ENCODE data around the gene IQGAP3.

IQGAP3 gene

DNA sequence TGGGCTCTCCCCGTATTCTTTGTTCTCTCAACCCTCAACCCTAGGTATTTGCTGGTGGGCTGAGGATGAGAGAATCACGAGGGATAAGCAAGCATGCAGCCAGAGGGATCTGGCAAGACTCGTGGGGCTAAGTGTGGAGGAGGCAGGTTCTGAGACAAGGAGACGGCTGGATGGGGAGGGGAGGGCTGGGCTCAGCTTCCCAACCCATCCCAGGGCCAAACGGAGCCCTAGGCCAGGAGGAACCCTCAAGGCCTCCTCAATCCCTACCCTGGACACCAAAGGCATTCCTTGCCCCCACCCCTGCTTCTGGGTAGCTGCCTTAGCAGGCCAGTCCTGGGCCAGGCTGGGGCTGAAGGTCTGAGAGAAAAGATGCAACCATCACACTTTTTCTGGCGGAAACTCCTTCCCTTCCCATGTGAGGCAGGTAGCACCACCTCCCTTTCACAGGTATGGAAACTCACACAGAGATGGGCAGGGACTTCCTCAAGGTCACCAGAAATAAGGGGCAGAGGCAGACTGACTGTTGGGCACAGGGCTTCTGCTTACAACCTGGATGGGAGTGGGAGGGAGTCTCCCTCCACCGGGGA, 78.0 kb downstream of the IQGAP3 start:
- FAIRE-seq, result no peak

DNA sequence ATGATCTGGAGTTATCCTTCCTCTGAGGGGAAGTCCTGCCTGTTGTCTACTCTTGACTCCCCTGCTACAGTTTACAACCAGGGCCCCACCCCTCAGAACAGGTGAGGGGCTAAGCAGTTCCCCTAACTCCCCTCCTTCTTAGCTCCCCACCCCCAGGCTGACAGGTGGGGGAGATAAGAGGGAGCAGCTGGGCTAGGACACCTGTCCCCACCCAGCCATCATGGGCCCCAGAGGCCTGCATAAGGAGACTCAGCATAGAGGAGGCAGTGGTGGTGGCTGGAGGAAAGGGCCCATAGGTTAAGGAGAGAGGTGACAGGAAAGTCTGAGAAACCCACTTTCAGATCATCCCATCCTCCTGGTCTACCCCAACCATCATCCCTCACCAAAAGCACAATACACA, 78.6 kb downstream of the IQGAP3 start:
- FAIRE-seq, result no peak

DNA sequence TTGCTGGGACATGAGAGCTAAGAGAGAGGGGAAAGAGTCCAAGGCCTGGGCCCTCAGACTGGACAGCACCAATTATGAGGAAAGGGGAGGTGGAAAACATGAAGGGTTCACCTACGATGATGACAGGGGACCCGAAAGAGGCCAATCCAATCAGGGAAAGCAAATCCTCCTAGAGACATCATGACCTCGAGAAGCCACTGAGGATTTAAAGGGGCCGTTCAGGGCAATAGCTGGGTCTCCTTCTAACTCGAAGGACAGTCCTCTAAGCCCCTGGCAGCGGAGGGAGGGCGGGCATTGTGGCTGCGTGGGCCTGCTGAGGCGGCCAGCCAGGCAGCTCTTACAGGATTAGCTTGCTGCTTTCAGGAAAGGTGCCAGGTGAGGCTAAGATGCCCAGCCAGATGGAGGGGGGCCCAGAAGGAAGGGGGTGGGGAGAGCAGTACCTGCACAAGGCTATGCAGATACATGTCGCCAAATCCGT, 79.2 kb downstream of the IQGAP3 start:
- FAIRE-seq, result no peak

DNA sequence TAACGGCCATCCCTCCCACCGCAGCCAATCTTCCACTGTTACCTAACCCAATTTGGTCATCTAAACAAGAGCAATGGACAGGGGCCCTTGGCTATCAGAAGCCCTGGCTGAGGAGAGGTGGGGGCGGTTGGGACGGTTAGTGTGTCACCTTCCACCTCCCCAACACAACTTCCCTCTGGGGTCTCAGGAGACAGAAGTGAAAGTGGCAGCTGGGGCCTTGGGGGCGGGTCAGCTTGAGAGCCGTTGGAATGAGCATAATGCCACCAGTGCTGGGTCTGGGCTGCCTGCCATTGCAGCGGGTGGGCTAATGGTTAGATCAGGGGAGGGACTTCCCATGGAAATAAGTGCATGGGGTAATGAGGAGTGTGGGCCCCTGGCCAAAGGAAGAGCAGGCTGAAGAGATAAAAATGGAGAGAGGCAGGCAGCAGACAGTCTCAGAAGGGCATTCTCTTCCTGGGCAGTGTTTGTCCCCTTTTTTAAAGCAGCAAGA, 79.7 kb downstream of the IQGAP3 start:
- FAIRE-seq, result no peak

DNA sequence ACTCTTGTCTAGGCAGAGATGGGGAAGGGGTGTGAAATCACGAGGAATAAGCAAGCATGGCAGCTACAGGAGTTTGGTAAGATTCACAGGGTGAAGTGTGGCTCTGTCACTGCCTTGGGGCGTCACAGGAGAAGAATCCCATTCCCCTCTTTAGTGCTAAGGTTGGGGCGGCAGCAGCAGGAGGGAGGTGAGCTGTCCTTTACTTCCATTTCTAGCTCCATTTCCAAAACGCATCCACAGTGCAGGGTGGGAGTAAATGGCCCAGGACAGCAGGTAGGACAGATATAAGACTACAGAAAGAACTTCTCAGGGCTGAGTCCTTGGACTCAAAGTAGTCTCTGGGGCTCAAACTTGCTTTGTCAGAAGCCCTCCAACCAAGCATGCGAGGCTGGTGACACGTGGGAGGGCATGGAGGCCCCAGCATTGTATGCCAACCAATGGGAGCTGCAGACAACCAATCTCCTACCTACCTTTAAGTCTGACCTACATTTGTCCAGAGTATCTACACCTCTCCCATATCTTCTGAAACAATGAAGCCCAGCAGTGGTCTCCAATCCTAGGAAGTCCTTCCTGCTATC, 80.3 kb downstream of the IQGAP3 start:
- FAIRE-seq, result no peak

DNA sequence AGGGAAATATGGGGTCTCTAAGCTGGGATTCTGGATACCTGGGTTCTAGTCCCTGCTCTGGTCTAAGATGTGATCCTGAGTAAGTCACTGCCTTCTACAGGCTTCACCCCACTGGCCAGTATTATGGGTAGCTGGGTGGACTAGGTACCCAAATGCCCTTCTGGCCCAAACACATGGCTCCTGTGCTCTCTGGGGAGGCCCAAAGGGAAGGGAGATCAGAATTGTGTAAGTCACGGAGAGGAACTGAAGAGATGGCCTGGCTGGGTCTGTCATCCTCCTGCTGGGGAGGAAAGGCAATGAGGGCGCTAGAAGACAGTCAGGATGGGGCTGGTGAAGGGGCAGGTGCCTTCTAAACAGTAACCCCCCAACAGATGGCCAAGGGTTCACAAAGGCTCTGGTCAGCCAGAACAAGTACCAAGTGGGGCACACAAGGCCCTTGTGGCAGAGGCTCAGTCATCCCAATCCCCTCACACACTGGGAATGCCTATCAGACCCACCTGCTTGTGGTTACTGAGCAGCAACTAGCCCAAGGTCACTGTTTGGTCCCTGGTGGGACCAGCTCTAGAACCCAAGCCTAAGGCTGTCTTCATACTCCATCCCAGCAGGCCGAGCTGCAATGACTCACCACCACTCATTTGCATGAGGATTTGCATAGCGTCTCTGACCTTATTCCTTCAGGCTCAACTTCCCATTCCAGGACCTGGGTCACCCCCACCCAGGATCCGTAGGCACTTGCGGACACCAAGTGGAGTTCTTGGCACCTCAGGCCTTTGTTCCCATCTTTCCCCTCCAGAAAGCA, 81.0 kb downstream of the IQGAP3 start:
- no peak for FAIRE-seq

DNA sequence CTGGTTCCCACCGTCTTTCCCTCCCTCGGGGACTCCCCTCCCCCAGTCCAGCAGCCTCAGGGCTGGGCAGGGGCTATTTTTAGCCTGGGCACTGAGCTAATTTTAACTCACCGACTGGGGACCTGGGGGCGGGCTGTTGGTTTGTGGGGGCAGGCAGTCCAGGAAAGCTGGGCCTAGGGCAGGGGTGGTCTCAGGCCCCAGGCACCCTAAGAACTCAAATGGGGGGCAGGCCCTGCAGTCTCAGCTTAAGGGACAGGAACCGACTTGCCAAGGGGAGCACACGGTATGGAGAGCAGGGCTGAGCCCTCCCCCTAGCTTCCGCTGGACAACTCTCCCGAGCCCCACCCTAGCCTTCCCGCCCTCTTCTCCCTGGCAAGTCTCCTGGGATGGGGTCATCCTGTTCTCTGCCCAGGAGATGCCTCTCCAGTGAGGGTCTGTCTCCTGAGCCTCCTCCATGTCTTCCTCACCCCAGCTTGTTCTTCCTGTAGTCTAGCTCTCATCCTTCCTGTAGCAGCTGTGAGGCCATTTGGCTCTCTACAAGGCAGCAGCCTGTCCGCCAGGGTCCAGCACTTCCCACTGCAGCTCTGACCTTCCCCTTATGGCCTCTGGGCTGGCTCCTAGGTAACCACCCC, 81.8 kb downstream of the IQGAP3 start:
- FAIRE-seq, result no peak

DNA sequence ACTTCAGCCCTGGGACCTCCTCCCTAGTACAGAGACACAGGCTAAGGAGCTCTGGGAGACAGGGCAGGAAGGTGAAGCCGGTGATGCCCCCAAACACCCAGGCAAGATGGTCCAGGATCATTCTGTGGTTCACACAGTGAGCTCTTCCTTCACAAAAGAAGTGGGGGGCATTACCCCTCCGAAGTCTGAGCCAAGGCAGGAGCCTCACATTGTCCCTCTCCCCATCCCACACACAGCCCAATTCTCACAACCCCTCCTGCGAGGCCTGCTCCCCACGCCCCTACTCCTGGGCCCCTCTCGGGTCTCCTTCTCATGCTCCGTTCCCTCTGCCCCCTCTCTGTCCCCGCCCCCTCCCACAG, 82.5 kb downstream of the IQGAP3 start:
- FAIRE-seq, result no peak

DNA sequence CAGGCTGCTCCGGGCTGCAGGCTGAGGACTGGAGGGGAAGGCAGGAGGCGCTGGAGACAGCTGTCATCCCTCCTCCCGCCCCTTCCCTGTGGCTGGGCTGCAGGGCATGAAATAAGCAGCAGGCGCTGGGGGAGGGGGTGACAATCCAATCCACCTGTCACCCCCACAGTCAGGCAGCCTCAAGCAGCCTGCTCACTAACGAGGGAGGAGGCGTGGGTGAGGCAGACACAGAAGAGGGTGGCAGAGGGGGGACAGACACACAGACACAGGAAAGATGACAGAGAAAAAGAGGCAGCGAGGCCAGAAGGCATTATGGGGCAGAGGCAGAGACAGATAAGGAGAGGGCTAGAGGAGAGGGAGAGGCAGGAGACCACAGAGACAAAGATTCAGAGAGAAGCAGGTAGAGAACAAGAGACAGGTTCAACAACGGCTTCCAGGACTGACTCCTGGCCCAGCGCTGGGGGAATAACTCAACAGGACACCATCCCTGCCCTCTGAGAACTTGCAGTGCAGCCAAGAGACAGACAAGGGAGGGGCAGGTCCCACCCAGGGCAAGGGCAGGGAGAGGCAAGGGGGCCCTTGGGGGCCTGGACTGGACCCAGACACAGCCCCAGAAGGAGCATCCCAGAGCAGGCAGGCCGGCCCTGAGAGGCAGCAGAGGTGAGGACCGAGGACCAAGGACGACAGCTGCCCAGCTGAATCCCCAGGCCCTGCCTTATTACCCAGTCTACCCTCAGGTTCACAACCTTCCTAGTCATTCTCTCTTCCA, 83.0 kb downstream of the IQGAP3 start:
- no peak for FAIRE-seq

DNA sequence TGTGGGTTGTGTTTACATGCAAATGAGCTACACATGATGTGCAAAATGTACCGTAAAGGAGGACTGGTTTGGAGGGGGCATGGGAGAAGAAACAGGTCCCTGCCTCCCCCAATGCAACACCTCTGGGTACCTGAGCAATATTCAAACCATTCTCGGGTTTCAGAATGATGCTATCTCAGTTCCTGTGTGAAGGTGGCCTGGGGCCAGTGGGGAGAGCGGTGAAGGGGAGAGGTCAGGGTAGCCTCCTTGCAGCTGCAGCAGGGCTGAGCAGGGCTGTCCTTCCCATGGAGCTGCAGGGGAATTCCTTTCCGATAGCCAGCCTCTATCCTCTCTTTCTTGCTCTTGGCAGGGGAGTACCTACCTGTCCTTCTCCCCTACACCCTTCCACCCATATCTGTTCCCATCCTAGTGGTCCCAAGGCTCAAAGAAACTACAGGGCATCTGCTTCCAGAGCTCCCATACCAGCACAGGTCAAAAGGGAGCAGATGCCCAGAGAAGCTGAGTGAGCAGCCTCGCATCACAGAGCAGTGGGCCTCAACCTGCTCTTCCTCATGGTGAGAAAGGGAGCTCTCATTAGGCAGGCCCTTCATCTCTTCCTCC, 83.7 kb downstream of the IQGAP3 start:
- no peak for FAIRE-seq

DNA sequence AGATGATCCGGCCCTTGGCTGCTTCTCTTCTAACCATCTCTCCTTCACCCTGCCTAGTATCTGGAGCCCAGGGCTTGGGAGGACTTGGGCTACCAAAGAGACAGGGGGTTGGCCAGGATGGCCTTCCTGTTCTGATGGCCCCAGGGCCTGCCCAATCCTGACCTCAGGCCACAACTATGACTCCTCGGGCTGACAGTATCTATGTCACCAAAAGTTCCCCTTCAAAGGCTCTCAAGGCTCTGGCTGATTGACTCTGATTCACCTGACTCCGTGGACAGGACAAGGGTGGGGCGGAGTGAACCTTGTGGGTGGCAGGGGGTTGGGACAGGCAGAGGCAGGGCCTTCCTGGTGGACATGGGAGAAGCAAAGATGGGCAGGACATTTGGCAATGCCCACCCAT, 84.5 kb downstream of the IQGAP3 start:
- FAIRE-seq, result no peak

DNA sequence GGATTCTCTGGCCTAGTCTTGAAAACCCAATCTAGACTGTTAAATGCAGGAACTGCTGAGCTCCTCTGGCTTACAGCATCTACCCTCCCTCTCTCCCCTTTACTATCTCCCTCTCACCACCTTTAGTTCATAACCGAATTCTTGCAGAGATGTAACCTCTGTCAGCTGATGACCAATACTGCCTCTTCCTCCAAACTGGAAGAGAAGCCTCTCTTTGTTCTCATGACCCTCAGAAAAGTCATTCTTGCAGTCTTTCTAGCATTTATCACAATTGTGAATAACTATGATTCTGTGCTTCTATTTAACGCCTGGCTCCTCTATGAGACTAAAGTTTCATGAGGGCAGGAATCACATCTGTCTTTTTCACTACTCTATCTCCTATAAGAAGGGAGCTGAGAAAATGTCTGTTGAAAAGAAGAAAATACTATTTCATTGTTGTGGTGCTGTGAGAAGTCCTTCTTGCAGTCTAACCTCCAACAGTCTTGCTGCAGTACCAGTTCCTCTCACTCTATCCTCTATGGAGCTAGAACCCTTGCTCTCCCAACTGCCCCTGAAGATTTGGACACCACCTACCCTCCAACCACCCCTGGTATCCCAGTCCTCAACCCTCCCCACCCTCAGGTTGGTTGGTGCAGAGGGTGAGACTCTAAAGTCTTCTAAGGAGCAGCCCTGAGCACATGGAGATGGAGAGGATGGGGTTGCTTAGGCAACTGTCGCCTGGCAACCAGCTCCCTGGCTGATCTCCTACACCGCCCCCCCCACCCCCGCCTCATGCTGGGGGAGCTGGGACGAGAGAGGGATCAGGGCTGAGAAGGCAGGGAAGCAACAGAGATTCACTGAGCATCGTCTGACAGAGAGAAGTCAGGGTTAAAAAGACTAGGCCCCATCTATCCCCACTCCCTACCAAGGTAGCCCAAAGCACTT, 85.7 kb downstream of the IQGAP3 start:
- no peak for FAIRE-seq

DNA sequence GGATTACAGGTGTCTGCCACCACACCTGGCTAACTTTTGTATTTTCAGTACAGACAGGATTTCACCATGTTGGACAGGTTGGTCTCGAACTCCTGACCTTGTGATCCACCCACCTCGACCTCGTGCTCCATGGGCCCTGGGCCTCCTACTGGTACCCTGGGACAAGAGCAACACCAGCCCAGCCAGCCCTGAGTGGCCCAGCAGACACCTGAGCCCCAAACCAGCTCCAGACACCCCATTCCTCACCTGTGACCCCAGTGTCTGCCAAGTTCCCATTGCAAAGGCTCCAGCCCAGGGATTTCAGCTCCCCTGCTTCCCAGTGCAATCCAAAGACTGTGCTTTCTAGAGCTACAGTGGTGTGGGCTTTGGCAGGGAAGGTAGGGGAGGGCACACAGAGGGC, 86.4 kb downstream of the IQGAP3 start:
- FAIRE-seq, result no peak

DNA sequence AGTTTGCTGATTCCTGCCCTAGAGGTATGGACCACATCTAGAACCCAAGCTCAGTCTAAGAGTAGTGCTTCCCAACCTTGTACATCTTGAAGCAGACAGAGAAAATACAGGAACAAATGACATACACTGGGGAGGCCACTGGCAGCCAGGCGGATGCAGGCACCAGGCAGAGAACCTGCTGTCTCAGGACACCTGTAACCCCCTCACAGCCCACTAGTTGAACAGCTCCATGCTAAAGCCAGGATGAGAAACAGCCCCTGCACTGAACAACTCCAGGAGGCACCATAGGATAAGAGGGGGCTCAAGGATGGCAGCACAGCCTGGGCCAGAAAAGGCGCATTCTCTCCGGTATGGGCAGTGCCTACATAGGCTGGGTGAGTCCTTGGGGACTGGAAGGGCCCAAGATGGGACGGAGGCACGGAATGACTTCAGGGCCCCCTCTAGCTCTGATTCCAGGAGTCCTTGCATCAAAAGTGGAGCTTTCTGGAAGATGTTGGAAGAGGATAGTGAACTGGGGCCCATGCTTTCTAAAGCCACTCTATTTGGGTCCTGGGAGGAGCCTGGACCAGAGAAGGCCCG, 87.8 kb downstream of the IQGAP3 start:
- no peak for FAIRE-seq

DNA sequence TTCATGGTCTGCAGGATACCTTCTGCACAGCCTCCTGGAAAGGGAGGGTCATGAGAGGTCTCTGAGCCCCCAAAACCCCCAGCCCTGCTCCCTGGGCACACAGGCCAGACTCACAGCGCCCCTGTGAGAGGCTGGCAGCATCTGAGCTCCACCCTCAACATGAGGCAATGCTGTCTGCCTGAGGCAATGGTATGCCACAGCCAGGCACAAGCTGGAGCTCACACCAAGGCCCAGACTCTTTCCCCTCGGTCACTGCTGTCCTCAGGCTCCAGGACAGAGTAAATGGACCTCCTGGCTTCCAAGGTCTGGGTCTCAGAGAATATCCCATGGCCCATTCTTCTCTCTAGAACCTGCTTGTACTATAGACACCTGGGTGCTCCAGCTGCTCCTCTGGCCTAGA, 89.0 kb downstream of the IQGAP3 start:
- FAIRE-seq, result no peak

DNA sequence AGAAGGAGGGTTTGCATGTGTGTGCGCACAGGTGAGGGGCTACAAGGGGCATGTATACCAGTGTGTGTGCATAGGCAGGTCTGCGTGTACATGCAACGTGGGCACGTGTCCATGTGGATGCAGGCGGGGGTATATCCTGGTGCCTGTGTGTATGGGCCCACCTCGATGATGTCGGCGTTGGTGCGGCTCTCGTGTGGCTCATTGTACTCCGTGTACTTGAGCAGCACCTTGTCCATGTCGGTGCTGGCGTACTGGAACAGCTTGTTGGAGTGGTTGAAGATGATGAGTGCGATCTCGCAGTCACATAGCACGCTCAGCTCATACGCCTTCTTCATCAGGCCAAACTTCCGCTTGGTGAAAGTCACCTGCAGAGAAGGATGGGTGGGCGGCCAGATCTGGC, 90.1 kb downstream of the IQGAP3 start:
- FAIRE-seq, result no peak

DNA sequence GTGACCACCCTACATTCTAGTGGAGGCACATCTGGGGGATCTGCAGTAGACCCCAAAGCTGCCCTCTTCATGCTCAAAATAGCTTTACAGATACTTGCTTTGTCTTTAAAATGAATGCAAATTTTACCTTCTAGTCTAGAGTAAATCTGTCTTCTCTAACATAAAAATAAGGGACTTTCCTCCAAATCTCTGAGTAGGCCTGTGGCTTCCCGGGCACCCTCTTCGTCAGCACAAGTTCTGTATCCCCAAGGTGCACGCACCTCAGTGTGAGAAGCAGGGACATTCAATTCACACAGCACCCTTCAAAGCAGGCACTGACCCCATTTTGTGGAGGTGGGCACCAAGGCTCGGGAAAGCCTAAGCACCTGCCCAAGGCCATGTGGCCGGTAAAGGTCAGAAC, 90.8 kb downstream of the IQGAP3 start:
- FAIRE-seq, result no peak

DNA sequence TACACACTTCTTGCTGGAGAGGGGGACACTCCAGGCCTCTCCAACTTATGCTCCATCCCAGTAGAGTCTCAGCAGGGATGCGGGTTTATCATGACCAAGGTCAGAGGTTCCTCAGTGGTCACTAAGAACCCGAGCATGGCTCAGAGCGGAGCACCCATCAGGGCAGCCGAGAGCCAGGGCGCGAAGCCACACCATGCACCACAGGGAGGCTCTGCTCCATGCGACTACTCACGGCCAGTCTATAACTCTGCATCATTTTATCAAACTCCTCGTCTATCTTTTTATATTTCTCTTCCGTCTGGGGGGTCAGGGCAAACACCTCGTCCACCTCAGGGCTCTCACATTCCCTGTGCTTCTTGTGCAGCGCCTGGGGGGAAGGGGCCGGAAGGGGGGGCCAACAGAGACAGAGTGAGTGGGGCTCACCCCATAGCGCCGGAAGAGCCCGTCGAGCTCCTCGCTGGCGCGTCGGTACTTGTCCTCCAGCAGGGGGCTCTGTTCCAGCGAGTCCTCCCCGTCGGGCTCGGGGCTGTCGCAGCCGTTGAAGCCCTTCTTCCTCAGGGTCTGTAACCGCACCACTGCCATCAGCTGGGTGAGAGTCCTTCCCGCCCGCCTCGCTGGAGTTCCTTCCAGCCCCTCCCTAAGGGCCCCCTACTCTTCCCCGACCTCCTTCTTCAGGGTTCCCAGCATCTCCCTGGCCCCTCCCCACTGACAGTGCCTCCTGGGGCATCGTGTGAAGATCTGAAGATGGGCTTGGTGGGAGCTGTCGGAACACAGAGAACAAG, 91.8 kb downstream of the IQGAP3 start:
- no peak for FAIRE-seq

DNA sequence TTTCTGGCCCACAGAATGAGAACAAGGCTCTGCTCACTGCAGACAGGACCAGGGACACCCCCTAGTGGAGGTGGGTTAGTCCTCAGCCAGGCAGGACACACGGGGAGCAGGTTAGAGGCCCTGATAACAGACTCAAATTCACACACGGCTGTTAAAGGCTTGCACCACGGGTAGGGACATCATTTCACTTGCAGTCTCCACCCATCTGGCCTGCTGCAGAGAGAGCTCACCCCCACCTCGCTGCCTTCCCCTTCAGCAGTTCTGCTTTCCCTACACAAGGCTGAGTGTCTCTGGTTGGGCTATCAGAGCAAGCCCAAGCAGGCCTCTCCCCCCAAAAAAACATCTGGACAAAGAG, 92.4 kb downstream of the IQGAP3 start:
- no peak for FAIRE-seq

All from islet of Langerhans (tissue), 1 donor.